Astrocyte of the spinal cord (primary cell): ENCODE results near the gene RFC1.

Source experiments
- DNase-seq: peaks from one replicate; pipeline ENCODE4 v3.0.0; 2011; ENCODE audit warnings: low read depth, low spot score
- H3K4me3 ChIP-seq: 2 replicates; pipeline ENCODE4 v1.5.1; 2011; ENCODE audit warnings: low read depth, mild to moderate bottlenecking, low read length, moderate library complexity
- CTCF ChIP-seq: IDR thresholded peaks from 2 replicates; pipeline ENCODE4 v1.5.1; 2012; ENCODE audit warnings: low read depth, mild to moderate bottlenecking, low read length, inconsistent platforms
- in situ Hi-C: cut with HindIII; loops from 2 replicates; pipeline ENCODE4 v1.10.0; 2017; ENCODE audit warnings: low sequenced_read_pairs

Gene RFC1

GRCh38 chr4:39312816-39313215 lies 53.3 kb downstream of the RFC1 start:
- in situ Hi-C loops, result no loop called here

GRCh38 chr4:39308611-39309010 lies 57.6 kb downstream of the RFC1 start:
- no peak for TF ChIP-seq CTCF
- no peak overlapping the region for H3K4me3 ChIP-seq
- in situ Hi-C loops, result no loop called here
- DNase-seq, result no peak

More at GRCh38 chr4:39312816-39313215, 53.3 kb downstream of the RFC1 start:
- DNase-seq, result no peak
- no peak overlapping the region for H3K4me3 ChIP-seq
- no peak for TF ChIP-seq CTCF

GRCh38 chr4:39305912-39306677 lies 60.1 kb downstream of the RFC1 start:
- no peak for DNase-seq
- no peak overlapping the region for H3K4me3 ChIP-seq
- no peak for TF ChIP-seq CTCF
- in situ Hi-C loops, result no loop called here

- peak; percentile 33 for DNase-seq
- no peak overlapping the region for H3K4me3 ChIP-seq
- in situ Hi-C loops, result no loop called here
- TF ChIP-seq CTCF, result no peak
Measured at GRCh38 chr4:39304651-39305050, 61.5 kb downstream of the RFC1 start.

GRCh38 chr4:39303871-39304270 lies 62.3 kb downstream of the RFC1 start:
- DNase-seq, result no peak
- TF ChIP-seq CTCF, result no peak
- in situ Hi-C loops, result no loop called here
- no peak overlapping the region for H3K4me3 ChIP-seq

- no peak overlapping the region for H3K4me3 ChIP-seq
- in situ Hi-C loops, result no loop called here
- no peak for TF ChIP-seq CTCF
- DNase-seq, result no peak
Measured at GRCh38 chr4:39302901-39303300, 63.3 kb downstream of the RFC1 start.
